GM13977 (cell line): Measurements from ENCODE around the gene BNC2.

Experiments used
- DNase-seq: peaks from one replicate; pipeline ENCODE4 v3.0.0; 2012; ENCODE audit warnings: low spot score
- in situ Hi-C: fragments of 300-500 bp; cut with MboI; formaldehyde crosslinking; loops from one replicate; pipeline ENCODE4 v1.12.0; 2022; ENCODE audit warnings: low sequenced_read_pairs, low pct_unique_long_range_greater_than_20kb, mixed read lengths, inconsistent platforms; ENCODE audit not compliant: unreplicated experiment
- TF ChIP-seq, protein P1 (sequence below): IDR thresholded peaks from 2 replicates; pipeline ENCODE4 v1.5.1; 2012; ENCODE audit warnings: mild to moderate bottlenecking, control low read depth; ENCODE audit not compliant: insufficient read depth; ENCODE audit errors: extremely low read depth, missing control alignments

BNC2 gene

DNA sequence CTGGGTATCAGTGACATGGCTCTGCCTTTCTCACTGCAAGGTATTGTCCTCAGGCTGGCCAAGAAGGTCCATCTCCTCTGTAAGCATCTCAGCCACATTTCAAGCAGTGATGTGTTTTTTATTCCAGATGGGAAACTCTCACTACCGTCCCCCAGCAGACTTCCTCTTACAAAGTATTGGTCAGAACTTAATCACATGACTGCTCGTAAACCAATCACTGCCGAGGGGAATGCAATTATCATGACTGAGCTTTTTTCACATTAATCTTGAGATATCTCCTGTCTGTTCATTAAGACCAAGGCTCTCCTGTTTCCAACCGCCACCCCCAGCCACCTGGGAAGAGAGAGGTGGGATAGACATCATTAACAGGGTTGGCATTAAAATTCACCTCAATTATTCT lies 76.4 kb downstream of the BNC2 start:
- in situ Hi-C loops: no loop called here
- TF ChIP-seq, protein P1, sequence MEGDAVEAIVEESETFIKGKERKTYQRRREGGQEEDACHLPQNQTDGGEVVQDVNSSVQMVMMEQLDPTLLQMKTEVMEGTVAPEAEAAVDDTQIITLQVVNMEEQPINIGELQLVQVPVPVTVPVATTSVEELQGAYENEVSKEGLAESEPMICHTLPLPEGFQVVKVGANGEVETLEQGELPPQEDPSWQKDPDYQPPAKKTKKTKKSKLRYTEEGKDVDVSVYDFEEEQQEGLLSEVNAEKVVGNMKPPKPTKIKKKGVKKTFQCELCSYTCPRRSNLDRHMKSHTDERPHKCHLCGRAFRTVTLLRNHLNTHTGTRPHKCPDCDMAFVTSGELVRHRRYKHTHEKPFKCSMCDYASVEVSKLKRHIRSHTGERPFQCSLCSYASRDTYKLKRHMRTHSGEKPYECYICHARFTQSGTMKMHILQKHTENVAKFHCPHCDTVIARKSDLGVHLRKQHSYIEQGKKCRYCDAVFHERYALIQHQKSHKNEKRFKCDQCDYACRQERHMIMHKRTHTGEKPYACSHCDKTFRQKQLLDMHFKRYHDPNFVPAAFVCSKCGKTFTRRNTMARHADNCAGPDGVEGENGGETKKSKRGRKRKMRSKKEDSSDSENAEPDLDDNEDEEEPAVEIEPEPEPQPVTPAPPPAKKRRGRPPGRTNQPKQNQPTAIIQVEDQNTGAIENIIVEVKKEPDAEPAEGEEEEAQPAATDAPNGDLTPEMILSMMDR: no peak
- DNase-seq: no peak

DNA sequence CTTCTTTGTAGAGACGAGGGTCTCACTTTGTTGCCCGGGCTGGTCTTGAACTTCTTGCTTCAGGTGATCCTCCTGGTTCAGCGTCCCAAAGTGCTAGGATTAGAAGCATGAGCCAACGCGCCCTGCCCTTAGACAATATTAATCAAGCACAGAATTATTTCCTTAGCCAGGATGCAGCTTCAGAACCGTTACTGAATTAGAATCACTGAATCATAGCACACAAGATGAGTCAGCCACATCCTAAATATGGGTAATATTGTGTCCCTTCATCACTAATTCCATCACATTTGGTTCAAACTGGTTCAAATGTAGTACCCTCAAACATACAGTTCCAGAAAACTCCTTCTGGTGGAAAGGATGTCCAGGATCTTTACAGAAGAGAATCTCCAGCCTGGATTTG lies 82.7 kb downstream of the BNC2 start:
- TF ChIP-seq, protein P1: no peak
- no peak for DNase-seq
- in situ Hi-C loops: no loop called here

DNA sequence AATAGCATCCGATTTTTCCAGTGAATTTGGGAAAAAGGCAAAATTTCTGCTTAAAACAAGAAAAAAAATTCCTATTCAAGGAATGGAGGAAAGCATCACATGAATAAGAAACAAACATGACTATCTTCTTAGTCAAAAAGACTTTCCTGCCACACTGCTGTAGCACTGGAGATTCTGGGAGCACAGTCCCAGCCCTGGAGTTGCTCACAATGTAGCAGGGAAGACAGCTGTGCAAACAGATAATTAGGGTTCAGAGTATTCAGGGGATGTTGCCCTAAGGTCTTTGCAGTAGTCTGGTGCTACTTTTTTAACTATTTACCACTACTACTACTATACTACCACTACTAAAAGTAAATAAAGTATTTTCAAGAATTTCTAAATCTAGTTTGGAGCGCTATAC lies 86.5 kb downstream of the BNC2 start:
- in situ Hi-C loops: no loop called here
- TF ChIP-seq, protein P1: no peak
- DNase-seq: no peak

DNA sequence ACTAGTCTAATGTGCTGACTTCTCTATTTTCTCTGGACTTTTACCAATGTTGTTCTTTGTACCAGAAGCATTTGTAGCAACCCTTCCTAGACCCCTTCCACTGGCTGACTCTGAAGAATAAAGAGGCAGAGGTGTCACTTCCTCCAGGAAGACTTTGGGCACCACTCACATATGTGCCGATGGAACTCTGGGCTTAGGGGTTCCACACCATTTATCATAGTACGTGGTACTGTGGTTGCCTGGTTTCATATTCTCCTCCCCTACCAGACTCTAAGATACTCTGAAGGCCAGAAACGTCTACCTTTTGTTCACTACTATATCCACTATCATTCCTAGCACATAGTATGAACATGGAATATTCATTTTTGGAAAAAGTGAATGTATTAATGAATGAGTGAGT lies 88.0 kb downstream of the BNC2 start:
- TF ChIP-seq, protein P1: no peak
- in situ Hi-C loops: no loop called here
- DNase-seq: no peak

DNA sequence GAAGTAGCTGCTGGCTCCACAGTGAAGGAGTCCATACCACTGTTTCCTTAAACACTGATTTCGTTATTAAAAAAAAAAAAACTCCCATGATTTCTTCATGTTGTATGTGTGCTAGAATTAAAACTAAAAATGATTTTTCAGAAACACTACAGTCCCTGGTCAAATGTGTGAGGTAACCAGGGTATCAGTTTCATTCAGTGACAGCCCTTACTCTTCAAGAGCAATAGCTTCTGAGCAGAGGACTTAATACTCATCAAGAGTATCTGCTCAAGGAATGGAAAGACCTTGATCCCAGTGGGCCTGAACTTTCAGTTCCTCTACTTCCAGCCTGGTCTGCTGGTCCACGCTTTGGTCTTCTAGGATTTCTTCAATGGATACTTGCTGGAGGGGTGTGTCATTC lies 95.1 kb downstream of the BNC2 start:
- in situ Hi-C loops: no loop called here
- TF ChIP-seq, protein P1: no peak
- no peak for DNase-seq

DNA sequence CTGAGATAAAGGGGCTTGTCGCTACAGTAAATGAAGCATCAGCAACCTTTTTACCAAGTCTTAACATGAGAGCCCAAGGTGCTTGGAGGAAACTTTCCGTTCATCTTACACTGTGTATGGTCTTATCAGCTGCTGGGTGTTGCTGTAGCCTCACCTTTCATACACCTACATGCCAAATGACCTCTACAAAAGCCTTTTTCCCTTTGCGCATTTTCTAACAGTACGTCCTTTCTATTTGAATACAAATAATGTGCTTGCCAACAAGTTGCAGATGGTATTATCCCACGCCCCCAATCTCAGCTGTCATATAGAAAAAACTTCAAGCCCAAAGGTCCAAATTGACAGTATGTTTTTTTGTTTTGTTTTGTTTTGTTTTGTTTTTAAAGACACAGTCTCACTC lies 96.9 kb downstream of the BNC2 start:
- DNase-seq: no peak
- in situ Hi-C loops: no loop called here
- TF ChIP-seq, protein P1: no peak

DNA sequence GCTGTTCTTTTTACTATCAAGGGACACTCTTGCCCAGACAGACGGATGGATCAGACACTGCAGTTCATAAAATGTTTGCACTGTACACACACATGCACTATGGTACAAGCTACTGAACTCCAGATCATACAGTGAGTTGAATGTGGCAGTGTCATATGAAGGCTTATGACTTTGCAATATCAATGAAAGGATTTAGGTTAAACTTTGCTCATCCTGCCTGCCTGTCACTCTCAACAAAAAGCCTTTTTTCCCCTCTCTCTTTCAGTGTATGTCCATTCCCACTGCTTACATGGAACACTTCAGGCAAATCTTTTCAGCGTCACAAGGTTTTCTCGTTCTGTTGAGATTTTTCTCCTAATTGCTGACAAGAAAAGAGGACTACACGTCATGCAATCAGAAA lies 97.4 kb downstream of the BNC2 start:
- DNase-seq: no peak
- in situ Hi-C loops: no loop called here
- TF ChIP-seq, protein P1: no peak
